T-helper 17 cell (primary cell): ENCODE measurements around the gene MYOZ2. TPM values are rescaled to one million over a fixed set of nuclear protein-coding genes. Genes with fewer than 3 reads are reported as not detected.
"Not testable (repeated sequence)": the region's sequence is repeated elsewhere in the genome, so short reads cannot be mapped to it uniquely, and the experiment has no call there.

Experiments
- ATAC-seq: fragments of 150-1000 bp; cut with Tn5 transposase; 2 replicates; pipeline ENCODE4 v1.10.0; 2021; ENCODE audit warnings: mild to moderate bottlenecking, moderate library complexity
- DNase-seq, 3 donors: peaks; one replicate each; pipeline versions ENCODE4 v3.0.0 to v3.0.0-alpha.2; 2020 to 2021
- H3K9me3 ChIP-seq: one replicate; pipeline ENCODE4 v1.7.0; 2013; ENCODE audit warnings: low read length, mild to moderate bottlenecking; ENCODE audit not compliant: control insufficient read depth, poor library complexity, severe bottlenecking
- H3K27ac Mint-ChIP-seq: one replicate; pipeline ENCODE4 v1.8.0; 2022; ENCODE audit warnings: mild to moderate bottlenecking, moderate library complexity, mixed read lengths
- H3K27me3 Mint-ChIP-seq: one replicate; pipeline ENCODE4 v1.8.0; 2022; ENCODE audit warnings: mixed read lengths
- H3K36me3 Mint-ChIP-seq: one replicate; pipeline ENCODE4 v1.8.0; 2022; ENCODE audit warnings: low read depth, mixed read lengths
- H3K4me1 Mint-ChIP-seq: one replicate; pipeline ENCODE4 v1.8.0; 2022; ENCODE audit warnings: mild to moderate bottlenecking, mixed read lengths
- H3K4me3 Mint-ChIP-seq: one replicate; pipeline ENCODE4 v1.8.0; 2022; ENCODE audit warnings: mild to moderate bottlenecking, moderate library complexity, mixed read lengths
- total RNA-seq, 4 donors: library from RNA in 2 of 4; stranded (reverse) in 2 of 4; gene quantifications; one replicate each; pipeline ENCODE4 v1.2.3 and lab custom pipeline; 2022 to 2026

The MYOZ2 gene
- total RNA-seq, 2 donors from 2014 or later: not detected

- peaks cover 37% of the 10 kb centered on the region for H3K4me1 Mint-ChIP-seq
These were observed 2.4 kb downstream of the MYOZ2 start for GRCh38 chr4:119138046-119138445.

GRCh38 chr4:119139311-119139710 is 3.7 kb downstream of the MYOZ2 start:
- Mint-ChIP-seq H3K4me1 (peaks cover 37% of the 10 kb centered on the region), H3K27ac (peak overlapping the region; percentile 88), H3K4me3 (peak overlapping the region; percentile 77), H3K36me3 (no peaks in the 10 kb centered on the region), H3K27me3 (no peaks in the 10 kb centered on the region)
- no peak for DNase-seq
- no peak for ATAC-seq
- no peaks in the 10 kb centered on the region for H3K9me3 ChIP-seq

More at GRCh38 chr4:119138046-119138445, 2.4 kb downstream of the MYOZ2 start:
- H3K9me3 ChIP-seq: no peaks in the 10 kb centered on the region
- no peaks in the 10 kb centered on the region for H3K27me3 Mint-ChIP-seq
- no peaks in the 10 kb centered on the region for H3K36me3 Mint-ChIP-seq
- H3K27ac Mint-ChIP-seq: peak overlapping the region; percentile 88
- peak; percentile 45 for ATAC-seq
- no peak overlapping the region for H3K4me3 Mint-ChIP-seq
- DNase-seq: no peak

- DNase-seq: no peak
- no peaks in the 10 kb centered on the region for H3K36me3 Mint-ChIP-seq
- peak; percentile 73 for ATAC-seq
- no peaks in the 10 kb centered on the region for H3K27me3 Mint-ChIP-seq
- H3K4me1 Mint-ChIP-seq: peaks cover 40% of the 10 kb centered on the region
- H3K9me3 ChIP-seq: no peaks in the 10 kb centered on the region
- H3K27ac Mint-ChIP-seq: peak overlapping the region; percentile 88
- H3K4me3 Mint-ChIP-seq: peak overlapping the region; percentile 77
These were observed 4.2 kb downstream of the MYOZ2 start for GRCh38 chr4:119139822-119140252.

- ATAC-seq, H3K27me3 Mint-ChIP-seq, H3K36me3 Mint-ChIP-seq, H3K9me3 ChIP-seq, H3K4me3 Mint-ChIP-seq, DNase-seq: not testable (repeated sequence)
- peaks cover 35% of the 10 kb centered on the region for H3K4me1 Mint-ChIP-seq
- H3K27ac Mint-ChIP-seq: peak overlapping the region; percentile 61
These were observed 5.7 kb downstream of the MYOZ2 start for GRCh38 chr4:119141283-119141682.

GRCh38 chr4:119142833-119143232 is 7.2 kb downstream of the MYOZ2 start:
- H3K9me3 ChIP-seq: no peaks in the 10 kb centered on the region
- no peak overlapping the region for H3K4me3 Mint-ChIP-seq
- no peaks in the 10 kb centered on the region for H3K27me3 Mint-ChIP-seq
- no peak overlapping the region for H3K27ac Mint-ChIP-seq
- no peaks in the 10 kb centered on the region for H3K36me3 Mint-ChIP-seq
- DNase-seq (no peak), ATAC-seq (no peak)
- peaks cover 29% of the 10 kb centered on the region for H3K4me1 Mint-ChIP-seq

GRCh38 chr4:119143341-119143740 is 7.7 kb downstream of the MYOZ2 start:
- not testable (repeated sequence) for H3K27ac Mint-ChIP-seq, ATAC-seq, DNase-seq

GRCh38 chr4:119149110-119149509 is 13.5 kb downstream of the MYOZ2 start:
- ATAC-seq (no peak), DNase-seq (no peak)
- H3K4me1 Mint-ChIP-seq: peaks cover 5% of the 10 kb centered on the region
- no peaks in the 10 kb centered on the region for H3K36me3 Mint-ChIP-seq
- H3K9me3 ChIP-seq: no peaks in the 10 kb centered on the region
- no peak overlapping the region for H3K4me3 Mint-ChIP-seq
- no peak overlapping the region for H3K27ac Mint-ChIP-seq
- peaks cover 4% of the 10 kb centered on the region for H3K27me3 Mint-ChIP-seq

More at GRCh38 chr4:119143341-119143740, 7.7 kb downstream of the MYOZ2 start:
- not testable (repeated sequence) for H3K36me3 Mint-ChIP-seq, H3K4me3 Mint-ChIP-seq, H3K27me3 Mint-ChIP-seq, H3K9me3 ChIP-seq
- H3K4me1 Mint-ChIP-seq: peaks cover 25% of the 10 kb centered on the region

GRCh38 chr4:119151161-119151560 is 15.5 kb downstream of the MYOZ2 start:
- peaks cover 2% of the 10 kb centered on the region for H3K4me1 Mint-ChIP-seq
- no peaks in the 10 kb centered on the region for H3K9me3 ChIP-seq
- ATAC-seq (no peak), DNase-seq (no peak)
- H3K27ac Mint-ChIP-seq: no peak overlapping the region
- H3K36me3 Mint-ChIP-seq: no peaks in the 10 kb centered on the region
- H3K27me3 Mint-ChIP-seq: peaks cover 10% of the 10 kb centered on the region
- no peak overlapping the region for H3K4me3 Mint-ChIP-seq

GRCh38 chr4:119152741-119153140 is 17.1 kb downstream of the MYOZ2 start:
- no peak for DNase-seq
- no peak overlapping the region for H3K4me3 Mint-ChIP-seq
- H3K36me3 Mint-ChIP-seq: no peaks in the 10 kb centered on the region
- H3K27me3 Mint-ChIP-seq: peaks cover 10% of the 10 kb centered on the region
- H3K4me1 Mint-ChIP-seq: no peaks in the 10 kb centered on the region
- H3K9me3 ChIP-seq: no peaks in the 10 kb centered on the region
- ATAC-seq: no peak
- H3K27ac Mint-ChIP-seq: no peak overlapping the region

- no peak for ATAC-seq
- H3K27me3 Mint-ChIP-seq: peaks cover 20% of the 10 kb centered on the region
- no peak overlapping the region for H3K4me3 Mint-ChIP-seq
These were observed 26.5 kb downstream of the MYOZ2 start for GRCh38 chr4:119162174-119162573.

GRCh38 chr4:119165767-119166166 is 30.1 kb downstream of the MYOZ2 start:
- H3K4me1 Mint-ChIP-seq: peaks cover 8% of the 10 kb centered on the region
- H3K36me3 Mint-ChIP-seq: peaks cover 10% of the 10 kb centered on the region
- no peaks in the 10 kb centered on the region for H3K9me3 ChIP-seq
- ATAC-seq (no peak), DNase-seq (no peak)
- no peak overlapping the region for H3K4me3 Mint-ChIP-seq
- no peak overlapping the region for H3K27ac Mint-ChIP-seq
- H3K27me3 Mint-ChIP-seq: peaks cover 20% of the 10 kb centered on the region

More at GRCh38 chr4:119162174-119162573, 26.5 kb downstream of the MYOZ2 start:
- peaks cover 8% of the 10 kb centered on the region for H3K4me1 Mint-ChIP-seq
- H3K36me3 Mint-ChIP-seq: peaks cover 10% of the 10 kb centered on the region
- no peak for DNase-seq
- H3K9me3 ChIP-seq: no peaks in the 10 kb centered on the region
- H3K27ac Mint-ChIP-seq: no peak overlapping the region

GRCh38 chr4:119170195-119170594 is 34.6 kb downstream of the MYOZ2 start:
- H3K27ac Mint-ChIP-seq: no peak overlapping the region
- H3K36me3 Mint-ChIP-seq: peaks cover 2% of the 10 kb centered on the region
- ATAC-seq: no peak
- H3K4me1 Mint-ChIP-seq: no peaks in the 10 kb centered on the region
- peaks cover 6% of the 10 kb centered on the region for H3K27me3 Mint-ChIP-seq
- H3K9me3 ChIP-seq: no peaks in the 10 kb centered on the region
- no peak overlapping the region for H3K4me3 Mint-ChIP-seq
- DNase-seq: no peak

GRCh38 chr4:119172223-119172622 is 36.6 kb downstream of the MYOZ2 start:
- H3K27me3 Mint-ChIP-seq: peaks cover 9% of the 10 kb centered on the region
- H3K27ac Mint-ChIP-seq: no peak overlapping the region

GRCh38 chr4:119173729-119174361 is 38.2 kb downstream of the MYOZ2 start:
- H3K27ac Mint-ChIP-seq, ATAC-seq, H3K4me1 Mint-ChIP-seq, H3K9me3 ChIP-seq, H3K36me3 Mint-ChIP-seq, H3K4me3 Mint-ChIP-seq, DNase-seq: not testable (repeated sequence)
- peaks cover 18% of the 10 kb centered on the region for H3K27me3 Mint-ChIP-seq

More at GRCh38 chr4:119172223-119172622, 36.6 kb downstream of the MYOZ2 start:
- Mint-ChIP-seq H3K36me3 (no peaks in the 10 kb centered on the region), H3K4me1 (no peaks in the 10 kb centered on the region), H3K4me3 (no peak overlapping the region)
- no peaks in the 10 kb centered on the region for H3K9me3 ChIP-seq
- DNase-seq (no peak), ATAC-seq (no peak)
